Activated gamma-delta T cell treated with Interleukin-2 at 50 U/mL for 16 hours (primary cell): ENCODE data around the gene UGP2.
A peak's percentile ranks its signal among the peaks of the same experiment; 100 is the strongest.

Experiments
- DNase-seq: peaks from one replicate; pipeline ENCODE4 v3.0.0-alpha.2; 2020

The UGP2 gene

GRCh38 chr2:63866009-63866709, 24.5 kb downstream of the UGP2 start:
- DNase-seq: no peak

GRCh38 chr2:63870679-63871078, 29.0 kb downstream of the UGP2 start:
- no peak for DNase-seq

GRCh38 chr2:63871864-63872263, 30.2 kb downstream of the UGP2 start:
- DNase-seq: no peak

GRCh38 chr2:63872571-63873328, 31.1 kb downstream of the UGP2 start:
- DNase-seq: no peak

- DNase-seq: no peak
Observed at GRCh38 chr2:63874204-63875130, 32.8 kb downstream of the UGP2 start.

GRCh38 chr2:63875131-63875527, 33.4 kb downstream of the UGP2 start:
- DNase-seq: no peak

- no peak for DNase-seq
Observed at GRCh38 chr2:63875559-63876245, 34.0 kb downstream of the UGP2 start.

GRCh38 chr2:63876311-63876710, 34.6 kb downstream of the UGP2 start:
- no peak for DNase-seq

- no peak for DNase-seq
Observed at GRCh38 chr2:63878486-63878885, 36.8 kb downstream of the UGP2 start.

- DNase-seq: no peak
Observed at GRCh38 chr2:63879876-63880433, 38.3 kb downstream of the UGP2 start.

GRCh38 chr2:63880625-63881024, 38.9 kb downstream of the UGP2 start:
- no peak for DNase-seq

- no peak for DNase-seq
Observed at GRCh38 chr2:63881205-63881604, 39.5 kb downstream of the UGP2 start.

- DNase-seq: no peak
Observed at GRCh38 chr2:63882395-63883105, 40.9 kb downstream of the UGP2 start.

- no peak for DNase-seq
Observed at GRCh38 chr2:63886445-63886844, 44.7 kb downstream of the UGP2 start.

- DNase-seq: no peak
Observed at GRCh38 chr2:63888053-63888452, 46.4 kb downstream of the UGP2 start.

- peak; percentile 12 for DNase-seq
Observed at GRCh38 chr2:63888490-63889402, 47.0 kb downstream of the UGP2 start.

GRCh38 chr2:63890678-63891077, 49.0 kb downstream of the UGP2 start:
- no peak for DNase-seq

GRCh38 chr2:63891488-63892030, 49.9 kb downstream of the UGP2 start:
- no peak for DNase-seq

- no peak for DNase-seq
Observed at GRCh38 chr2:63893163-63893562, 51.5 kb downstream of the UGP2 start.

- DNase-seq: no peak
Observed at GRCh38 chr2:63894167-63894566, 52.5 kb downstream of the UGP2 start.
